ENCODE results near the gene OR2C1. TPM values are rescaled to one million over a fixed set of nuclear protein-coding genes. Genes with fewer than 3 reads are reported as not detected.

OR2C1 gene
- total RNA-seq, 1 experiment from 2014 or later = not detected

DNA sequence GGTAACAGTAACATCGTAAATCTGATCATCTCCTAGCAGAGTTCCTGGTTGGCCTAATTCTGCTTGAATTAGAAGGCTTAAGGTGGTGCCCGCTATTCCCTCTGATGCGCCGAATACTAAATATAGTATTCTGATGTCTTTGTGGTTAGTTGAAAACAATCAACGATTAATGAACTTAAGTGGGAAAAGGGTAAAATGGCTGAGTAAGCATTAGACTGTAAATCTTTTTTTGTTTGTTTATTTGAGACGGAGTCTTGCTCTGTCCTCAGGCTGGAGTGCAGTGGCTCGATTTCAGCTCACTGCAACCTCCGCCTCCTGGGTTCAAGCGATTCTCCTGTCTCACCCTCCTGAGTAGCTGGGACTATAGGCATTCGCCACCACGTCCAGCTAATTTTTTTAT is 13.4 kb downstream of the OR2C1 start:
- Histone ChIP-seq H3K79me1 (ENCODE audit: insufficient read depth, low read depth, low read length, poor library complexity, severe bottlenecking) (no peaks in the 10 kb centered on the region), H3K23ac (ENCODE audit: insufficient read length, low read depth, low read length) (no peak overlapping the region), H3K4me1 (ENCODE audit: insufficient read depth, low read length) (no peaks in the 10 kb centered on the region), H3K18ac (ENCODE audit: insufficient read length, low read depth, low read length) (no peak overlapping the region), H3K79me2 (ENCODE audit: insufficient read depth, low read length) (no peaks in the 10 kb centered on the region), H2AK5ac (ENCODE audit: insufficient read length, low read length) (no peak overlapping the region), H3K4ac (ENCODE audit: low read depth, low read length) (no peak overlapping the region), H4K20me1 (ENCODE audit: control insufficient read depth, insufficient read depth, insufficient read length) (no peaks in the 10 kb centered on the region), H3K27ac (ENCODE audit: insufficient read length, low read depth, low read length) (no peak overlapping the region), H3K23me2 (ENCODE audit: insufficient read length, low read depth, low read length, poor library complexity, severe bottlenecking) (no peaks in the 10 kb centered on the region), H2BK5ac (ENCODE audit: insufficient read length, low read length) (no peak overlapping the region), H3K14ac (ENCODE audit: insufficient read depth, low read length) (no peak overlapping the region), H4K8ac (replicated peaks; ENCODE audit: insufficient read length, low read depth, low read length) (no peak overlapping the region), H2BK15ac (ENCODE audit: low read depth, low read length) (no peak overlapping the region), H3T11ph (ENCODE audit: low read length) (no peak overlapping the region), H4K91ac (ENCODE audit: insufficient read length, low read depth, low read length) (no peak overlapping the region), H3K4me2 (ENCODE audit: insufficient read depth, insufficient read length, low read length) (no peak overlapping the region), H3K56ac (ENCODE audit: insufficient read length, low read depth, low read length) (no peak overlapping the region), H2BK120ac (ENCODE audit: low read depth, low read length, poor library complexity, severe bottlenecking) (no peak overlapping the region), H3K9me3 (ENCODE audit: control insufficient read depth, low read depth, low read length) (no peaks in the 10 kb centered on the region), H3K27me3 (ENCODE audit: insufficient read depth, low read length) (no peaks in the 10 kb centered on the region), H2BK12ac (ENCODE audit: insufficient read length, low read depth, low read length) (no peak overlapping the region), H3K9ac (ENCODE audit: extremely low read depth, insufficient read length, low read length) (no peak overlapping the region), H2BK20ac (ENCODE audit: low read depth, low read length, poor library complexity, severe bottlenecking) (no peak overlapping the region), H2AFZ (ENCODE audit: low read length) (no peak overlapping the region), H4K5ac (ENCODE audit: insufficient read length, low read depth, low read length) (no peak overlapping the region)
- peaks cover 4% of the 10 kb centered on the region for H3K27me3 Mint-ChIP-seq (ENCODE audit: low read depth)
- no peak overlapping the region for H3K4me3 Mint-ChIP-seq
- peaks cover 23 to 28% of the 10 kb centered on the region in 2 experiments for H3K9me3 Mint-ChIP-seq
- H3K36me3 Mint-ChIP-seq (ENCODE audit: insufficient read depth in 1 of 3, low read depth in 3 of 3) = peaks cover 0 to 2% (median 0%) of the 10 kb centered on the region in 3 experiments; a peak in 2 of 7 replicates
- WGBS (ENCODE audit: extremely low coverage, insufficient read length, low lambda C conversion rate) = no CpG with 5 or more reads among the region's 11 CpGs
- H3K4me1 Mint-ChIP-seq = no peaks in the 10 kb centered on the region
- DNase-seq = no peak
- TF ChIP-seq, protein P1, sequence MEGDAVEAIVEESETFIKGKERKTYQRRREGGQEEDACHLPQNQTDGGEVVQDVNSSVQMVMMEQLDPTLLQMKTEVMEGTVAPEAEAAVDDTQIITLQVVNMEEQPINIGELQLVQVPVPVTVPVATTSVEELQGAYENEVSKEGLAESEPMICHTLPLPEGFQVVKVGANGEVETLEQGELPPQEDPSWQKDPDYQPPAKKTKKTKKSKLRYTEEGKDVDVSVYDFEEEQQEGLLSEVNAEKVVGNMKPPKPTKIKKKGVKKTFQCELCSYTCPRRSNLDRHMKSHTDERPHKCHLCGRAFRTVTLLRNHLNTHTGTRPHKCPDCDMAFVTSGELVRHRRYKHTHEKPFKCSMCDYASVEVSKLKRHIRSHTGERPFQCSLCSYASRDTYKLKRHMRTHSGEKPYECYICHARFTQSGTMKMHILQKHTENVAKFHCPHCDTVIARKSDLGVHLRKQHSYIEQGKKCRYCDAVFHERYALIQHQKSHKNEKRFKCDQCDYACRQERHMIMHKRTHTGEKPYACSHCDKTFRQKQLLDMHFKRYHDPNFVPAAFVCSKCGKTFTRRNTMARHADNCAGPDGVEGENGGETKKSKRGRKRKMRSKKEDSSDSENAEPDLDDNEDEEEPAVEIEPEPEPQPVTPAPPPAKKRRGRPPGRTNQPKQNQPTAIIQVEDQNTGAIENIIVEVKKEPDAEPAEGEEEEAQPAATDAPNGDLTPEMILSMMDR (conservative IDR thresholded peaks at IDR 0.05) = no peak
- H3K27ac Mint-ChIP-seq = no peak overlapping the region

Measured in H9 (cell line).